GM12874 (cell line): ENCODE measurements around the gene PPP1R12C.

Experiments
- TF ChIP-seq, protein P1 (sequence below): IDR thresholded peaks from 2 replicates; pipeline ENCODE4 v1.5.1; 2011; ENCODE audit warnings: low read depth, mild to moderate bottlenecking, control low read depth, low read length, moderate library complexity; ENCODE audit not compliant: insufficient read depth

The PPP1R12C gene

DNA sequence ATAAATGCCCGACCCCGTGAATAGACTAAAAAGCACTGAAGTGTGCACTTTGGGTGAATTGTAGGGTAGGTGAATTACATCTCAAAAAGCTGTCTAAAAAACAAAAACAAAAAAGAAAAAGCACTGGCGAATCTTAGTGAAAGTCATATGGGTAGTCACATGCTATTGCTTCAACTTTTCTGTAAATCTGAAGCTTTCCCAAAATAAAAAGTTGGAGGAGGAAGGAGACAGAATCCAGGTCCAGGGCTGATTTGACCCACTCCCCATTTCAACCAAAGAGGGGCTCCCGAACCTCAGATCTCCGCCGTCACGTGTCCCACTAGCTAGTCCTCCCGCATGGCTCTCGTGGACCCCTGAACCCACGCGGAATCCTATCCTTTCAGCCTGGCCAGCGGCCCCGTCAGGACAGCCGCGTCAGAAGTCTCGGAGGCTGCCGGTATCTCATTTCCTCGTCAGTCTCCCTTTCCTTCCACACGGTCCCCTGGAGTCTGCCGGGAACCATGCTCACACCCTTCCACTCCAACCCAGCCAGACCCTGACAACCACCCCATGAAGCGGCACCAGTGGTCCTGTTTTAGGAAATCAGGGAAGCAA lies 6.1 kb downstream of the PPP1R12C start:
- TF ChIP-seq, protein P1, sequence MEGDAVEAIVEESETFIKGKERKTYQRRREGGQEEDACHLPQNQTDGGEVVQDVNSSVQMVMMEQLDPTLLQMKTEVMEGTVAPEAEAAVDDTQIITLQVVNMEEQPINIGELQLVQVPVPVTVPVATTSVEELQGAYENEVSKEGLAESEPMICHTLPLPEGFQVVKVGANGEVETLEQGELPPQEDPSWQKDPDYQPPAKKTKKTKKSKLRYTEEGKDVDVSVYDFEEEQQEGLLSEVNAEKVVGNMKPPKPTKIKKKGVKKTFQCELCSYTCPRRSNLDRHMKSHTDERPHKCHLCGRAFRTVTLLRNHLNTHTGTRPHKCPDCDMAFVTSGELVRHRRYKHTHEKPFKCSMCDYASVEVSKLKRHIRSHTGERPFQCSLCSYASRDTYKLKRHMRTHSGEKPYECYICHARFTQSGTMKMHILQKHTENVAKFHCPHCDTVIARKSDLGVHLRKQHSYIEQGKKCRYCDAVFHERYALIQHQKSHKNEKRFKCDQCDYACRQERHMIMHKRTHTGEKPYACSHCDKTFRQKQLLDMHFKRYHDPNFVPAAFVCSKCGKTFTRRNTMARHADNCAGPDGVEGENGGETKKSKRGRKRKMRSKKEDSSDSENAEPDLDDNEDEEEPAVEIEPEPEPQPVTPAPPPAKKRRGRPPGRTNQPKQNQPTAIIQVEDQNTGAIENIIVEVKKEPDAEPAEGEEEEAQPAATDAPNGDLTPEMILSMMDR, result no peak

DNA sequence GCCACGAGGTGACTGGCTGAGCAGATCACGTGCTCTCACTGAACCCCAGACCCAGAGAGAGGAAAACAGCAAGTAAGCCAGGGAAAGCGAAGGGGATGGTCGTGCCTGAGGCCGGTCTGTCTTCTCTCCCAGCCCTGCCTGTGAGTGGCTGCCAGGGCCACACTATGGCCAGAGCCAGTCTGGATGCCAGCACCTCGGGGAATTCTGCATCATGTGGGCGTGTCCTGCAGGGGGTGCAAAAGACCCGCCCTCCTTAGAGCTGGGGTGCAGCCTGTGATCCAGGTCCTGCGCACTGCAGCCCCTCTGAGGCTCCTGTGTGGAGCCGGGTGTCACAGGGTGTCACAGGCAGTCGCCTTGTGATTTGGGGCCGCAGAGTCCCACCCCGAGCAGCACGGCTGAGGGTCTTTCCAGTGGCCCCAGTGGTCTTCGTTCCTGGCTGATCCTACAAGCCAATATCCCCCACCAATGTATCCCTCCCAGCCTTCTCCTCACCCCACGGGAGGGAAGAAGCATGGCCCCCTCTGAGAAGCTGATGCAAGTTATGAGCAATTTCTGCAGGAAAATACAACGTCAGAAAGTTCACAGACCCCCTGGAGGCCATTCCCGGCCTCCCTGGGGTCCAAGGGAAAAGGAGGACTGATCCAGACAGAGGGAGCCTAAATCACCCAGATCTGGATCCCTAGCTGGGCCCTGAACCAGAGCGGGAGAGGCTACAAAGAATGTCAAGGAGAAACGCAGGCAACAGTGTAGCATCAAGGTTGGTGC lies 7.7 kb downstream of the PPP1R12C start:
- TF ChIP-seq, protein P1, result no peak

DNA sequence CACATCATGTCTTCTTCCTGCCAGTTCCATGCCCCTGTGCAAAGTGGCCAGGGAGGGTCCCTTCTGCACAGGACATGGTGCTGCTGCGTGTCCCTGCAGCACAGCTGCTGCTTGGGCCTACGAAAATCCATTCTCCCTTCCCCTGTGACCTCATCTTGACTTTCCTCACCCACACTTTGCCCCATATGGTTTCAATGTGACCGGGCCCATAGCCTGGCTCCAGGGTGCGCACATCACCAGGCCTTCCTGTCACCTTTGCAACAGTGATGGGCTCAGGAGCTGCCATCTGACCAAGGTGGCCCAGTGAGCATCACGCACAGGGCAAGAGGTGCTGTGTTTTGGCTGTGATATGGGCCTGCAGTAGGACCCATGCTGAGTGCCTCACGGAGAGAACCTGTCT lies 10.8 kb downstream of the PPP1R12C start:
- TF ChIP-seq, protein P1, result no peak

DNA sequence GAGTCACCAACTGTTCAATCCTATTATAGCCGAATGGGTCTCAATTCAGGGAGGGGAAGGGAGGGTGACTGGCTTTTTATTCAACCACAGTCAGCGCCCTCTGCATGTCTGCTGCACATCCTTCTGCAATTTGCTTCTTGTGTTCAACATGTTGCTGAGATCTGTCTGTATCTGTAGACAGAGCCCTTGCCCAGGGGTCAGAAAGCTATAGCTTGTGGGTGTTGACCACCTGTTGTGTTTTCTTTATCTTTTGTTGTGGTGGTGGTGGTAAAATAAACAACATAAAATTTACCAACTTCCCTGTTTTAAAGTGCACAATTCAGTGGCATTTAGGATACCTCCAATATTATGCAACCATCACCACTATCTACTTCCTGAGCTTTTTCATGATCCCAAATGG lies 12.2 kb downstream of the PPP1R12C start:
- TF ChIP-seq, protein P1, result no peak

DNA sequence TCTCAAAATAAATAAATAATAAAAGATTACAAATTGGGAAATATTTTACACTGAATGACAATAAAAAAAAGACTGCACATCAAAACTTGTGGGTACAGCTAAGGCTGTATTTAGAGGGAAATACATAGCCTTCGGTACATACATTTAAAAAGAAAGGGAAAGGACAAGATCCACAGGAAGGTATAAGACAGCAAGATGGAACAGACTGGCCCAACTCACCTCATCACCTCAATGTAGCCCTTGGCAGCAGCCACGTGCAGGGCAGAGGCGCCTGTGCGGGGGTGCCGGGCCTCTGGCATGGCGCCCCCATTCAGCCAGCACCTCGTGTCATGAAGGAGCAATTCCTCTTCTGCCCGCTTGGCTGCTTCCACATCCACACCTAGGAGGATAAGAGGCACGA lies 14.2 kb downstream of the PPP1R12C start:
- TF ChIP-seq, protein P1, result no peak

DNA sequence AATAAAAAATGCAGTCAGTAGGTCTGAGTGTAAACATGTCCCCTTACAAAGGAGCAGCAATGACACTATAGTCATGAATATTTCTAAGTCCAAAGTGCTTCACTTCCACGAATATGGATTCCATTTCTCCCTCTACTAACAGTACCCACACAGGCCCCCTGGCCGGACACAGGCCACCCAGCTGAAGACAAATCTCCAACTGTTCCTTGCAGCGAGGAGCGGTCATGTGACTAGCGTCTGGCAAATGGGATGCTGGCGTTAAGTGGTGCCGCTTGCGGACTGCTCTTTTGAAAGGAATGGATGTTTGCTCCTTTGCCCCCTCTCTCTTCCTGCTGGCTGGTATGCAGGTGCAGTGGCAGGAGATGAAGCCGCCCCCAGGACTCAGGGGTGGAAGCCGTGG lies 16.2 kb downstream of the PPP1R12C start:
- TF ChIP-seq, protein P1, result no peak

DNA sequence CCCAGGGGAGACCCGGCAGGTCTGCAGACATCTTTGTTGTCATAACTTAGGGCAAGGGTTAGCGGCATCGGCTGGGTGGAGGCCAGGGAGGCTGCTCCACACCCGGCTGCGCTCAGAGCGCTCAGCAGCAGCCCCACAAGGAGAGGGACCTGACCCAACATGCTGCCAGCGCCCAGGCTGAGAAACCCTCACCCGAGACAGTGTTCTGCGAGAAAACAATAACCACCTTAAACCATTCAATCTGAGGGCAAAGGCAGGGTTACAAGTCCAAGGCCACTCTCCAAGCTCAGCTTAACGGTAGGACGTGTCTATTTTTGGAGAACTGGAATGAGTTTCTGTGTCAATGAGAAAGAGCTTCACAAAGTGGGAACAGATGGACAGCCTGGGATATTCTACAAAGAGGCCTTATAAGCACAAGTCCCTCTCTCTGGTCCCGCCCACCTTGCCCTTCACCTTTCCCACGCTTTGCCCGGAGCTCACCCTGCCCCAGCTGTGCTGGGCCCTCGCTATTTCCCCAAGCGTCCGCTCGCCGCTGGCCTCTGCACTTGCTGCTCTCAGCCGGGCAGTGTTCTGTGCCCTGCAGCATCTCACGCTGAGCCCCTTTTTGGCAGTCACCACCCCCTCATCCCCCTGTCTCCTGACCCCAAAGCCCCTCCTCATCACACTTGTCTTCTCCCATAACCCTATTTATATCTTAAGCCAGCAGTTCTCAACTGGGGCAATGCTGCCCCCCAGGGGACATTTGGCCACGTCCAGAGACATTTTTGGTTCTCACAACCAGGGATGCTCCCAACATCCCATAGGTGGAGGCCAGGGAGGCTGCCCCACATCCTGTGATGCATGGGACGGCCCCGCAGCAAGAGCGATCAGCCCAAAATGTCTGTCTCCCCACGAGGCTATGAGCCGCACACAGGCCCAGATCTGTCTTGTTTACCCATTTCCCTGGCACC lies 17.6 kb downstream of the PPP1R12C start:
- TF ChIP-seq, protein P1, result no peak
